Suprapubic skin (tissue), 4 donors: Measurements from ENCODE around the gene ZBTB6. TPM values are rescaled to one million over a fixed set of nuclear protein-coding genes. Genes with fewer than 3 reads are reported as not detected.

ENCODE experiments used
- DNase-seq, 2 donors: peaks; one replicate each; pipeline ENCODE4 v3.0.0-alpha.2; 2019; ENCODE audit warnings: low spot score in 2 of 2
- H3K27ac ChIP-seq: fragments of 200-600 bp; sonication (generic); one replicate; pipeline ENCODE4 v1.5.1; 2019
- H3K27me3 ChIP-seq: fragments of 200-600 bp; sonication (generic); one replicate; pipeline ENCODE4 v1.5.1; 2019
- H3K36me3 ChIP-seq: fragments of 200-600 bp; sonication (generic); one replicate; pipeline ENCODE4 v1.5.1; 2019
- H3K4me1 ChIP-seq: fragments of 200-600 bp; sonication (generic); one replicate; pipeline ENCODE4 v1.5.1; 2019
- H3K4me3 ChIP-seq: fragments of 200-600 bp; sonication (generic); one replicate; pipeline ENCODE4 v1.5.1; 2019; ENCODE audit warnings: mild to moderate bottlenecking
- H3K9me3 ChIP-seq: fragments of 200-600 bp; sonication (generic); one replicate; pipeline ENCODE4 v1.5.1; 2019
- EP300 ChIP-seq: sonication (generic); formaldehyde crosslinking; IDR thresholded peaks from one replicate; pipeline ENCODE4 v1.6.1; 2017; ENCODE audit warnings: antibody characterized with exemption
- POLR2A ChIP-seq, 2 donors: fragments of 450-650 bp; IDR thresholded peaks; one replicate each; pipeline ENCODE4 v1.6.1; 2017; ENCODE audit warnings: antibody characterized with exemption in 2 of 2, mild to moderate bottlenecking in 2 of 2, moderate library complexity in 2 of 2
- POLR2AphosphoS5 ChIP-seq, 3 donors: sonication (generic); formaldehyde crosslinking; IDR thresholded peaks; one replicate each; pipeline ENCODE4 v1.6.1; 2017; ENCODE audit warnings: antibody characterized with exemption in 3 of 3
- WGBS: methylation state at CpG from one replicate; pipeline ENCODE4 v1.1.5; 2018; 5-methylcytosine and 5-hydroxymethylcytosine counted together
- total RNA-seq, 4 donors: library from RNA; depleted of rRNA; stranded (reverse); fragments of >200 nt; gene quantifications; one replicate each; pipeline ENCODE4 v1.1.0, GENCODE V29; 2016
- TF ChIP-seq, protein P1 (sequence below), 2 donors: fragments of 200-600 bp in 1 of 2; fragments of 450-650 bp in 1 of 2; sonication (generic) in 1 of 2; IDR thresholded peaks; one replicate each; pipeline ENCODE4 v1.5.1; 2016 to 2019; ENCODE audit warnings: antibody characterized with exemption in 2 of 2, mild to moderate bottlenecking in 1 of 2, moderate library complexity in 1 of 2

ZBTB6 gene
- total RNA-seq, 4 donors from 2014 or later, result 3.9 to 8.7 (median 6.0) TPM

GRCh38 chr9:122950263-122950662 is 37.1 kb upstream of the ZBTB6 start:
- TF ChIP-seq POLR2AphosphoS5 (IDR thresholded peaks at IDR 0.05), result no peak
- no peak for TF ChIP-seq POLR2A (IDR thresholded peaks at IDR 0.05)
- TF ChIP-seq EP300, result no peak
- TF ChIP-seq, protein P1, sequence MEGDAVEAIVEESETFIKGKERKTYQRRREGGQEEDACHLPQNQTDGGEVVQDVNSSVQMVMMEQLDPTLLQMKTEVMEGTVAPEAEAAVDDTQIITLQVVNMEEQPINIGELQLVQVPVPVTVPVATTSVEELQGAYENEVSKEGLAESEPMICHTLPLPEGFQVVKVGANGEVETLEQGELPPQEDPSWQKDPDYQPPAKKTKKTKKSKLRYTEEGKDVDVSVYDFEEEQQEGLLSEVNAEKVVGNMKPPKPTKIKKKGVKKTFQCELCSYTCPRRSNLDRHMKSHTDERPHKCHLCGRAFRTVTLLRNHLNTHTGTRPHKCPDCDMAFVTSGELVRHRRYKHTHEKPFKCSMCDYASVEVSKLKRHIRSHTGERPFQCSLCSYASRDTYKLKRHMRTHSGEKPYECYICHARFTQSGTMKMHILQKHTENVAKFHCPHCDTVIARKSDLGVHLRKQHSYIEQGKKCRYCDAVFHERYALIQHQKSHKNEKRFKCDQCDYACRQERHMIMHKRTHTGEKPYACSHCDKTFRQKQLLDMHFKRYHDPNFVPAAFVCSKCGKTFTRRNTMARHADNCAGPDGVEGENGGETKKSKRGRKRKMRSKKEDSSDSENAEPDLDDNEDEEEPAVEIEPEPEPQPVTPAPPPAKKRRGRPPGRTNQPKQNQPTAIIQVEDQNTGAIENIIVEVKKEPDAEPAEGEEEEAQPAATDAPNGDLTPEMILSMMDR (IDR thresholded peaks at IDR 0.05), result no peak
- no peak overlapping the region for H3K27ac ChIP-seq
- no peaks in the 10 kb centered on the region for H3K36me3 ChIP-seq
- 83% methylated on average over 3 of the region's 3 CpGs for WGBS
- H3K4me1 ChIP-seq, result peaks cover 34% of the 10 kb centered on the region
- DNase-seq, result no peak
- no peaks in the 10 kb centered on the region for H3K27me3 ChIP-seq
- H3K4me3 ChIP-seq, result no peak overlapping the region
- H3K9me3 ChIP-seq, result no peaks in the 10 kb centered on the region

DNA sequence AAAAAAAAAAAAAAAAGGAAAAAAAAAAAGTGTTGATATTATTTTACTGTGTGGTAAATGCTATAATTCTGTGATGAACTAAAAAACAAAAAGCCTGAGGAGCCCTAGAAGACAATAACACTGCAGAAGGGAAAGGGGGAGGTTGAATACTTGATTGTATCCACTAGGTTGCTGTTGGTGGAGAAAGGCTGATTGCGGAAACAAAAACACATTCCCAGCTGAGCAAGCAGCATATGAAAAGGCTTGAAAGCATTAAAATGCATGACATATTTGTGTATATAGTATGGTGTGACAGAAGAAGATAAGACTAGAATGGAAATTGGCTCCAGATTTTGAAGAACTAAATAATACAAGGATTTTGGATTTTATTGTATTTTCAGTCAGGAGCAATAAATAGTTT is 36.6 kb upstream of the ZBTB6 start:
- no peaks in the 10 kb centered on the region for H3K36me3 ChIP-seq
- H3K9me3 ChIP-seq, result no peaks in the 10 kb centered on the region
- no peaks in the 10 kb centered on the region for H3K27me3 ChIP-seq
- 92% methylated on average over 1 of the region's 1 CpG for WGBS
- no peak overlapping the region for H3K27ac ChIP-seq
- TF ChIP-seq, protein P1 (IDR thresholded peaks at IDR 0.05), result no peak
- peaks cover 34% of the 10 kb centered on the region for H3K4me1 ChIP-seq
- H3K4me3 ChIP-seq, result no peak overlapping the region
- DNase-seq, result no peak

- no peaks in the 10 kb centered on the region for H3K9me3 ChIP-seq
- H3K27me3 ChIP-seq, result no peaks in the 10 kb centered on the region
- no peak overlapping the region for H3K27ac ChIP-seq
- no peak overlapping the region for H3K4me3 ChIP-seq
- H3K36me3 ChIP-seq, result no peaks in the 10 kb centered on the region
- TF ChIP-seq POLR2A (IDR thresholded peaks at IDR 0.05) (no peak), POLR2AphosphoS5 (IDR thresholded peaks at IDR 0.05) (no peak), EP300 (no peak)
- TF ChIP-seq, protein P1 (IDR thresholded peaks at IDR 0.05), result no peak
- no peak for DNase-seq
- H3K4me1 ChIP-seq, result peaks cover 26% of the 10 kb centered on the region
- 76% methylated on average over 3 of the region's 3 CpGs for WGBS
These were observed 35.2 kb upstream of the ZBTB6 start for GRCh38 chr9:122948313-122948712.

- 71% methylated on average over 1 of the region's 1 CpG for WGBS
These were observed 33.4 kb upstream of the ZBTB6 start for GRCh38 chr9:122946461-122947005.

DNA sequence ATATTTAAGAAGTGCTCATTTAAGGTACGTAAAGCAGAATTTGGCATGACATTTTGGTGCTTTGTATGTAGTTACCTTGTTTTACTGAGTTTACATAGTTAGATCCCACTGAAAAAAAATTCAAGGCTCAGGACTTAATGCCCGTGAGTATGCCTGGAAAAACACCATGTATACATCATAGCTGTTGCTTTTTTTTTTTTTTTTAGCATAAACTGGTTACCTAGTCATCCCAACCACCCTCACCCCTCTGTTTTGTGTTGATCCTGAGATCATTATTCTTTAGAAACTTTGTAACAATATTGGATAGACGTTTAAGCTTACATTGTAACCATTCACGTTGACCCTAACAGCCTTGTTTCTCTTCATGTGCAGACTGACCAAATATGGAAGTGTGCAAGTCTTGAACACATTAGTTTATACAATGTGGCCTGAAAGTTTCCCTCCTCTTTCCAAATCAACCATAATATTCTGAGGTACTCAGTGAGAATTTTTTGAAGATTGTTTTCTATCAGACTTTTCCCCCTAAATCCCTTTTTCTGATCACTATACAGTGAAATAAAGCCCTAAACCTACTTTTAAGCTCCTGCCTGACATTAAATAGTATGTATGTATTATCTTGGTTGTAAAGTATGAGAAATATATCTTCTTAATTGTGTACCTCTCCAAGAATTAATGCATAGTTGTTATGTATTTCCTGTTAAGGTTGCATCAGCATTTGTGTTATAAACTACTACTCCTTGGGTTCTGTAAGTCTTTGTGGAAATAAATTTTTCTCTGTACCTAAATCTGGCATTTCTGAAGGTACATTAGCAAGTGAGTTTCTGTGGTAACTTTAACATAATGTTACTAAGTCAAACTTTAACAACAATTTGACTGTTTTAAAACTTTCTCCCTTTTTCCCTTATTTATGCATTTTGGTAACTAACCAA is 32.1 kb upstream of the ZBTB6 start:
- H3K9me3 ChIP-seq, result no peaks in the 10 kb centered on the region
- no peak overlapping the region for H3K27ac ChIP-seq
- no peaks in the 10 kb centered on the region for H3K36me3 ChIP-seq
- H3K4me3 ChIP-seq, result no peak overlapping the region
- no peaks in the 10 kb centered on the region for H3K27me3 ChIP-seq
- 59% methylated on average over 4 of the region's 4 CpGs for WGBS
- no peak for TF ChIP-seq POLR2AphosphoS5 (IDR thresholded peaks at IDR 0.05)
- no peak for TF ChIP-seq EP300
- TF ChIP-seq, protein P1 (IDR thresholded peaks at IDR 0.05), result no peak
- no peak for TF ChIP-seq POLR2A (IDR thresholded peaks at IDR 0.05)
- peaks cover 43% of the 10 kb centered on the region for H3K4me1 ChIP-seq
- DNase-seq, result no peak

More at GRCh38 chr9:122946461-122947005, 33.4 kb upstream of the ZBTB6 start:
- H3K4me3 ChIP-seq, result no peak overlapping the region
- no peak for DNase-seq
- no peak overlapping the region for H3K27ac ChIP-seq
- no peak for TF ChIP-seq EP300
- TF ChIP-seq, protein P1 (IDR thresholded peaks at IDR 0.05), result no peak
- TF ChIP-seq POLR2A (IDR thresholded peaks at IDR 0.05), result no peak
- TF ChIP-seq POLR2AphosphoS5 (IDR thresholded peaks at IDR 0.05), result no peak
- no peaks in the 10 kb centered on the region for H3K9me3 ChIP-seq
- no peaks in the 10 kb centered on the region for H3K36me3 ChIP-seq
- no peaks in the 10 kb centered on the region for H3K27me3 ChIP-seq
- H3K4me1 ChIP-seq, result peaks cover 39% of the 10 kb centered on the region
